ENCODE results near the gene HTN1. TPM values are rescaled to one million over a fixed set of nuclear protein-coding genes. Genes with fewer than 3 reads are reported as not detected.
"Not testable (repeated sequence)": the region's sequence is repeated elsewhere in the genome, so short reads cannot be mapped to it uniquely, and the experiment has no call there.

The HTN1 gene
- not detected in 2 replicates for total RNA-seq (2014; rRNA removed)
- polyA plus RNA-seq (2012) = not detected

GRCh38 chr4:70050138-70050537 is at the start of gene HTN1:
Gene HTN1 (plus strand): TSS chr4:70050438. CDS start chr4:70053077, 2,639 bp downstream.
- not testable (repeated sequence) for DNase-seq (ENCODE audit: low read depth)

GRCh38 chr4:70000711-70001110 is 49.5 kb upstream of the HTN1 start:
- no peak for DNase-seq (ENCODE audit: low read depth)

- no peak for DNase-seq (ENCODE audit: low read depth)
Observed at GRCh38 chr4:70002507-70002906, 47.7 kb upstream of the HTN1 start.

GRCh38 chr4:70008771-70009170 is 41.5 kb upstream of the HTN1 start:
- no peak for DNase-seq (ENCODE audit: low read depth)

- not testable (repeated sequence) for DNase-seq (ENCODE audit: low read depth)
Observed at GRCh38 chr4:70019006-70019405, 31.2 kb upstream of the HTN1 start.

GRCh38 chr4:70023218-70023617 is 27.0 kb upstream of the HTN1 start:
- no peak for DNase-seq (ENCODE audit: low read depth)

- DNase-seq (ENCODE audit: low read depth) = no peak
Observed at GRCh38 chr4:70027011-70027410, 23.2 kb upstream of the HTN1 start.

- not testable (repeated sequence) for DNase-seq (ENCODE audit: low read depth)
Observed at GRCh38 chr4:70028159-70028558, 22.1 kb upstream of the HTN1 start, which contains the start of gene HTN3. Gene HTN3 (plus strand): TSS chr4:70028459. CDS start chr4:70030741, 2,282 bp downstream.

GRCh38 chr4:70037559-70037958 is 12.7 kb upstream of the HTN1 start:
- not testable (repeated sequence) for DNase-seq (ENCODE audit: low read depth)

- DNase-seq (ENCODE audit: low read depth) = not testable (repeated sequence)
Observed at GRCh38 chr4:70039928-70040327, 10.3 kb upstream of the HTN1 start.

GRCh38 chr4:70041652-70042286 is 8.5 kb upstream of the HTN1 start:
- DNase-seq (ENCODE audit: low read depth) = no peak

GRCh38 chr4:70056534-70056933 is 6.3 kb downstream of the HTN1 start:
- not testable (repeated sequence) for DNase-seq (ENCODE audit: low read depth)

- no peak for DNase-seq (ENCODE audit: low read depth)
Observed at GRCh38 chr4:70057651-70058050, 7.4 kb downstream of the HTN1 start.

- no peak for DNase-seq (ENCODE audit: low read depth)
Observed at GRCh38 chr4:70059149-70059548, 8.9 kb downstream of the HTN1 start.

- no peak for DNase-seq (ENCODE audit: low read depth)
Observed at GRCh38 chr4:70062000-70062399, 11.8 kb downstream of the HTN1 start.

GRCh38 chr4:70080205-70080604 is 30.0 kb downstream of the HTN1 start:
- DNase-seq (ENCODE audit: low read depth) = no peak

GRCh38 chr4:70099206-70099605 is 49.0 kb downstream of the HTN1 start:
- DNase-seq (ENCODE audit: low read depth) = no peak

Other genes starting within 250 kb of the HTN1 start
- gene SULT1E1, start 190.3 kb upstream of the HTN1 start, total RNA-seq (2014; rRNA removed) = not detected in 2 replicates
- gene CSN1S1, start 119.4 kb upstream of the HTN1 start, total RNA-seq (2014; rRNA removed) = not detected in 2 replicates
- not detected in 2 replicates for gene CSN2, start 84.7 kb upstream of the HTN1 start, total RNA-seq (2014; rRNA removed)
- not detected in 2 replicates for gene STATH, start 54.5 kb upstream of the HTN1 start, total RNA-seq (2014; rRNA removed)
- gene HTN3, start 22.0 kb upstream of the HTN1 start, total RNA-seq (2014; rRNA removed) = not detected in 2 replicates
- gene PRR27, start 103.8 kb downstream of the HTN1 start, total RNA-seq (2014; rRNA removed) = not detected in 2 replicates
- gene ODAM, start 145.3 kb downstream of the HTN1 start, total RNA-seq (2014; rRNA removed) = not detected in 2 replicates
- gene FDCSP, start 175.7 kb downstream of the HTN1 start, total RNA-seq (2014; rRNA removed) = not detected in 2 replicates
- gene CSN3, start 192.2 kb downstream of the HTN1 start, total RNA-seq (2014; rRNA removed) = not detected in 2 replicates